ENCODE data around the gene PHLDB3.

DNA sequence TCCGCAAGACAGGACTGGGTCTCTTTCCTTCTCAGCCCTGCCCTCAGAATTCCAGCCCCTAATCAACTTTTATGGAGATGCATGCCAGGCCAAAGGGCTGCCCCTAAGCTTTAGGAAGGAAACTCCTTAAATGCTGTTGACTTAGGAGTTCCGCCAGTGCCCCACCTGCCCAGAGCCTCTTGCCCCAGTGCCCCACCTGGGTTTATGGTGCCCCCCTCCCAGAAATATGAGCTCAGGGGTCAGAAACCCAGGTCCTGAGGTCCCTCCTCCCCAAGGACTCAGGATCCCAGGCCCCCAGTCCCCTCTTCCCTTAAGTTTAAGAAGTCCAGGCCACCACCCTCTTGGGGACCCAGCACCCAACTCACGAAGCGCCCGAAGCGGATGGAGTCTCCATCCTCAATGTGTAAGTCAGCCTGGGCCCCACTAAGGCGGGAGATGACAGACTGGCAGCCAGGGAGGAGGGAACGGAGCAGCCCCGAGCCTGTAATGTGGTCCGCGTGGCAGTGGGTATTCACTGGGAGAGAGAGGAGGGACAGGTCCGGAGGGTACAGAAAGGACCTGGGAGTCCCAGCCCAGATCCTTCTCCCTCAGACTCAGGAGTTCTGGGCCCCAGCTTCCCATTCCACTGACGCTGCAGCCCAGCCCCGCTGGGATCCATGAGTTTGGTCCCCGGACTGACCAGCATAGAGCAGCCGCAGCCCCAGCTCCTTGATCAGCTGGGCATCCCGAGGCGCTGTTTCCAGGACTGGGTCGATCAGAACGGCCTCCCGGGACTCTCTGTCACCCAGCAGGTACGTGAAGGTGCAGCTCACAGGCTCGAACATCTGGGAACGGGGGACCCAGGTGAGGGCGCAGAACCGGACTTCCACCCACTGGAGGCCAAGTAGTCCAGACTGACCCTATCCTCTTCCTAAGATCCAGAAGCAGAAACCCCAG lies 21.6 kb upstream of the PHLDB3 start:
- TF ChIP-seq POLR2AphosphoS5 (IDR thresholded peaks at IDR 0.05) (no peak), POLR2A (IDR thresholded peaks at IDR 0.05) (peak; percentile 31)
- TF ChIP-seq, protein P1, sequence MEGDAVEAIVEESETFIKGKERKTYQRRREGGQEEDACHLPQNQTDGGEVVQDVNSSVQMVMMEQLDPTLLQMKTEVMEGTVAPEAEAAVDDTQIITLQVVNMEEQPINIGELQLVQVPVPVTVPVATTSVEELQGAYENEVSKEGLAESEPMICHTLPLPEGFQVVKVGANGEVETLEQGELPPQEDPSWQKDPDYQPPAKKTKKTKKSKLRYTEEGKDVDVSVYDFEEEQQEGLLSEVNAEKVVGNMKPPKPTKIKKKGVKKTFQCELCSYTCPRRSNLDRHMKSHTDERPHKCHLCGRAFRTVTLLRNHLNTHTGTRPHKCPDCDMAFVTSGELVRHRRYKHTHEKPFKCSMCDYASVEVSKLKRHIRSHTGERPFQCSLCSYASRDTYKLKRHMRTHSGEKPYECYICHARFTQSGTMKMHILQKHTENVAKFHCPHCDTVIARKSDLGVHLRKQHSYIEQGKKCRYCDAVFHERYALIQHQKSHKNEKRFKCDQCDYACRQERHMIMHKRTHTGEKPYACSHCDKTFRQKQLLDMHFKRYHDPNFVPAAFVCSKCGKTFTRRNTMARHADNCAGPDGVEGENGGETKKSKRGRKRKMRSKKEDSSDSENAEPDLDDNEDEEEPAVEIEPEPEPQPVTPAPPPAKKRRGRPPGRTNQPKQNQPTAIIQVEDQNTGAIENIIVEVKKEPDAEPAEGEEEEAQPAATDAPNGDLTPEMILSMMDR (IDR thresholded peaks at IDR 0.05): no peak
